ENCODE results near the gene JAZF1. TPM values are rescaled to one million over a fixed set of nuclear protein-coding genes. Genes with fewer than 3 reads are reported as not detected.
A peak's percentile ranks its signal among the peaks of the same experiment; 100 is the strongest.

The JAZF1 gene
- polyA plus RNA-seq, 3 donors from 2014 or later, result 17.7 to 40.2 (median 25.9) TPM

DNA sequence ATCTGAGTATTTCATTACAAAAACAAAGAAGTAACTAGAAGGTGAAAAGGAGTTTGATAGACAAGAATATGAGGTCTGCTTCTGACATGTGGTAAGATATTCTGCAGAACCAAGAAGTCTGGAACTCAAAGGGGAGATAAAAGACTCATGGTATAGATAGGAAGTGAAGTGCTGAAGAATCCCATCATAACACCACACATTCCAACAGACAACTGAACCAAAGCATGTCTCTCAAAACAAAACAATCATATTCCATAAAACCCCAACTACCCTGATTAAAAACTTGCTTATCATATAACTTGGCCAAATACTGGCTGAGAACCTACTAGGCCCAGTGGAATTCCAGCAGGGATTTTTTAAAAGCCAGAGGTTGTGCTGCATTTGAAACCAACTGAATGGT is 178.7 kb downstream of the JAZF1 start:
- no peaks in the 10 kb centered on the region for H3K9me3 Mint-ChIP-seq
- H3K4me3 Mint-ChIP-seq, result no peak overlapping the region
- H3K36me3 Mint-ChIP-seq, result no peaks in the 10 kb centered on the region
- H3K27ac Mint-ChIP-seq, result no peak overlapping the region
- peaks cover 88 to 100% of the 10 kb centered on the region in 2 donors for H3K4me1 Mint-ChIP-seq
- peaks cover 0 to 2% (median 0%) of the 10 kb centered on the region in 3 donors for H3K27me3 Mint-ChIP-seq (ENCODE audit: low read depth in 3 of 3)
- no peak for DNase-seq

DNA sequence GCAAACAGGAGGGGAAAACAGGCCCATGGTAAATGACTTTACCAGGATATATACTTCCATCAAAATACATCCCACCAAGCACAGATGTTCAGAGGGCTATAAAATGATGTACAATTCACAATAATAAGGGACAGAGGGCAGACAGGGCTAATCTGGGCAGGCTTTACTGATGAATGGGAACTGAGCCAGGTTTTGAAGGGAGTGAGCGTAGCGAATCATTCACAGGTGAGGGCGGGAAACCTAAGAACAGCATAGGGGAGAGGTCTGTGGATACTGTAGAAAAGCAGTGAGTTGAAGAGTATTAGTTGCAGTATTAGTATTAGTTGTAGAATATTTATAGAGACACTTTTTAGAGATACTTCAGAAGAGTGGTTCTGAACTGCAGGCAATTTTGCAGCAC is 180.8 kb downstream of the JAZF1 start:
- no peak for DNase-seq
- Mint-ChIP-seq H3K27me3 (ENCODE audit: low read depth in 3 of 3) (peaks cover 0 to 2% (median 0%) of the 10 kb centered on the region in 3 donors), H3K4me1 (peaks cover 92 to 100% of the 10 kb centered on the region in 2 donors), H3K9me3 (no peaks in the 10 kb centered on the region), H3K4me3 (no peak overlapping the region), H3K27ac (peak overlapping the region in 4 of 6 donors; percentile 36 to 54 (median 44)), H3K36me3 (no peaks in the 10 kb centered on the region)

DNA sequence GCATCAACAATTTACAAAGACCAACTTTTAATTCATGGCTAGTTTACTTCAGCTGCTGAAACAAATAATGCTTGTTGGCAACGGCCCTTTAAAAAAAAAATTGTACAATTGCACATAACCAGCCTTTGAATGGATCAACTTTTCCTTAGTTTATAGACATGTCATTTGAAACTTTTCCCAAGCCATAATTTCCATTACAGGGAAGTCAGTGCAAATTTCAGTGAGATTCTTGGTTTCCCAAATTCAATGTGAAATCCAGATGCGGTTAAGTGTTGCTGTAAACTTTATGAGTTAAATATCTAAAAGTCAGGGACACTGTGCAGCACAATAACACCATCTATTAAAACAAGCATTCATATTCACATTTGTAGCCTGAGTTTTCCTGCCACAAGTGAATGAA is 182.2 kb downstream of the JAZF1 start:
- Mint-ChIP-seq H3K27ac (peak overlapping the region in 3 of 6 donors; percentile 4 to 73 (median 38)), H3K9me3 (no peaks in the 10 kb centered on the region), H3K4me1 (peaks cover 91 to 100% of the 10 kb centered on the region in 2 donors)

DNA sequence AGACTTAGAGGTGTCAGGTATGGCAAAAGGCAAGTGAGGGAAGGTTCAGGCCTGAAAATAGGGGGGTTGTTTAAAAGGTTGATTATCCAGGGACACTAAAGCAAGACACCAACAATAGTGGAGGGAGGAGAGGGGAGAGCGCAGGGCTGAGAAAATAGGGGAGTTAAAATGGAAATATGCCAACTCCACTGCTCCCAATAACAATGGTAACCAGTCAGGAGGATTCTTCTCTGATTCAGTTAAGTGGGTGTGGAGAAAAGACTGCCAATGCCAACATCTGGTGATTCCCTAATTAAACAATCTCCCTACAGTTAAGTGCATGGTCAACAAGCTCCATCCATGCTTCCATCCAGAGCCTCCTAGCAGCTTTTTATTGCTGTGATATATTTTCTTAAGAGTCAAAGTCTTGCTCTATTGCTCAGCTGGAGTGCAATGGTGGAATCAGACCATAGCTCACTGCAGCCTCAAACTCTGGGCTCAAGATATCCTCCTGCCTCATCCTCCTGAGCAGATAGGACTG is 183.3 kb downstream of the JAZF1 start:
- no peaks in the 10 kb centered on the region for H3K36me3 Mint-ChIP-seq
- H3K27me3 Mint-ChIP-seq (ENCODE audit: low read depth in 3 of 3), result peaks cover 0 to 2% (median 0%) of the 10 kb centered on the region in 3 donors
- peak overlapping the region in 1 of 5 donors; percentile 11 for H3K4me3 Mint-ChIP-seq
- DNase-seq, result no peak
- peak overlapping the region in 5 of 6 donors; percentile 45 to 78 (median 53) for H3K27ac Mint-ChIP-seq
- no peaks in the 10 kb centered on the region for H3K9me3 Mint-ChIP-seq
- H3K4me1 Mint-ChIP-seq, result peaks cover 89 to 100% of the 10 kb centered on the region in 2 donors

More for the DNA sequence above, 182.2 kb downstream of the JAZF1 start:
- DNase-seq, result no peak
- H3K36me3 Mint-ChIP-seq, result no peaks in the 10 kb centered on the region
- H3K27me3 Mint-ChIP-seq (ENCODE audit: low read depth in 3 of 3), result peaks cover 0 to 2% (median 0%) of the 10 kb centered on the region in 3 donors
- no peak overlapping the region for H3K4me3 Mint-ChIP-seq

DNA sequence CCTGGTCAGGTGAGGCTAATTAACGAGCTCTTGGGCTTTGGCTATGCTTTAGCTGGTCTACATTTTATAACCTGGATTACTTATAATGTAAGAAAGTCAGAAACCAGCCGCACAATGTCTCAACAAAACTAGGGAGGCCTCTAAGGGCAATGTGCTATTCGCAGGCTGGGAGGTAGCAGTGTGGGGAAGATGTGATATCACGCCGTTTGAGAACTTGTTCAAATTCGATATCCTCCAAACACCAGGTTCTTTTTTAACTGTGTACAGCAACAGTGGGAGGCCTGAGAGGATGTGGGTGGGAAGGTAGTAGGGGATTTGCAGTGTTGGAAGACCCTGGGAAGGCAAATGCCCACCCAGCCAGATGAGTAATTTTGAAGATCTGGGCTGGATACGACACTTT is 184.5 kb downstream of the JAZF1 start:
- no peak for DNase-seq
- Mint-ChIP-seq H3K27ac (peak overlapping the region; percentile 53 to 89 (median 74)), H3K4me1 (peaks cover 85 to 100% of the 10 kb centered on the region in 2 donors), H3K4me3 (peak overlapping the region; percentile 14 to 65 (median 26)), H3K27me3 (ENCODE audit: low read depth in 3 of 3) (peaks cover 0 to 2% (median 0%) of the 10 kb centered on the region in 3 donors), H3K36me3 (peaks cover 0 to under 1% (median 0%) of the 10 kb centered on the region in 3 donors), H3K9me3 (no peaks in the 10 kb centered on the region)

DNA sequence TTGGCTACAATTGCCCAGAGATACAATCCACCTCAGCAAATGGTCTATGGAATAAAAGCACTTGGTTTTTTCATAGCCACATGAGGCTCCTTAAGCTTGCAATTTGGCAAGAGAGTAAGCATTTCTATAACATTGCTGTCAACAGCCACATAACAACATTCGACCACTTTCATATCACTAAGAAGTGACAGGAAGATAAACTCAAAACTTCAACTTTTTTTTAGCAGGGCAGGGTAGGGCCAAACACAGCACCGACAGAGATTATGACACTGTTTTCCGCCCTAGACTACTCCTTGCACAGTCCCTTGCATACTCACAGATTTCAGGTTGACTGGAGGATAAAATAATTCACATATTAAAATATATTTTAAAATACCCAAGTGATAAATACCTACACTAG is 185.4 kb downstream of the JAZF1 start:
- Mint-ChIP-seq H3K36me3 (peaks cover 0 to 4% (median 0%) of the 10 kb centered on the region in 3 donors), H3K9me3 (no peaks in the 10 kb centered on the region), H3K27ac (peak overlapping the region in 5 of 6 donors; percentile 1 to 89 (median 43)), H3K4me3 (peak overlapping the region in 4 of 5 donors; percentile 1 to 64 (median 48)), H3K4me1 (peaks cover 84 to 97% of the 10 kb centered on the region in 2 donors), H3K27me3 (ENCODE audit: low read depth in 3 of 3) (peaks cover 0 to 2% (median 0%) of the 10 kb centered on the region in 3 donors)
- DNase-seq, result peak in 1 of 3 donors; percentile 17

DNA sequence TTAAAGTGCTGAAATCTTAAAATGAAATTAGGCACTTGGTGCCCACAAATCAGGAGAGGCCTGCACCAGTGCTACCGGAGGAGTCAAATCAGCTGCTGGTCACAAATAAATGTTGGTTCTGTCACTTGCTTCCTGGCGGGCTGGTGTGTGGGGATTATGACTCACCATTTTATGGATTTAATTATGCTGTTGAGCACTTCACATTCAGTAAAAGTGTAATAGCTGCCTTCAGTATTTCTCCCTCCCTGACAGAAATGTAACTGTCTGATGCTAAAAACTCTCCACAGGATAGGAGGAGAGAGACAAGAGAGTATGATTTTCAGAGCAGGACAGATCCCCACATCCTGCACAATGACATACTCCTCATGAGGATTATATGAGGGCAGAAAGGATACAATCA is 186.0 kb downstream of the JAZF1 start:
- Mint-ChIP-seq H3K4me3 (peak overlapping the region in 4 of 5 donors; percentile 1 to 64 (median 48)), H3K27ac (peak overlapping the region; percentile 1 to 78 (median 27)), H3K36me3 (peaks cover 0 to 4% (median 0%) of the 10 kb centered on the region in 3 donors), H3K9me3 (no peaks in the 10 kb centered on the region), H3K27me3 (ENCODE audit: low read depth in 3 of 3) (peaks cover 0 to under 1% (median 0%) of the 10 kb centered on the region in 3 donors), H3K4me1 (peaks cover 78 to 92% of the 10 kb centered on the region in 2 donors)
- no peak for DNase-seq

DNA sequence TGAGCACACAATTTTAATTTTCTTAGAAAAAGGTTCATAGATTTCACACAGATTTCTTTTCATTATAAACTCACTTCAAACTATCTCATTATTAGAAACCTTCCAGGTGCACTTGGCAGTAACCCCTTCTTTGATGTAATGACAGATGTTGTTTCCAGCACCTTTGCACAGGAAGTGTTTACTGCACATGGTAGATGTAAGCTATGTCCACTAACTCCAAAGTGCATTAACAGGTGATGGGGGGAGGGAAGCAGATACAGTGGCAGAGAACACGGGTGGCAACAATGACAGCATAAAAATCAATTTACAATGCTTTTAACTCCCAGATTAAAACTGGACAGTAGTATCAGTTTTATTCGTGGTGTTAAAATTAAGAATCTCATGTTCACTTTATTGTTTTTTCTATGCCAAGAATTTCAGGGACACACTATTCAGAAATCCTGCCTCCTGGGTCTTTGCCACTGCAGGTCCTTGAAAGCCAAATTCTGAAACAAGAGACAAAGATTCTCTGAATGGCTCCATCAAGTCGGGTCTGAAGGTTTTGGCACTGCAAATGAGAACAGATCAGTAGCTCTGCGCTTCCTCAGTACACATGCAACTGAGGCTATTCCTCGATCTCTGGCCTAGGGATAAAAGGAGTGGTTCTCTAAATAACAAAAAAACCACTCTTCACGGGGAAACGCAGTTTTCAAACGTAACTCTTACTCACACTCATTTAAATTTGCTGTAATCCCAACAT is 187.7 kb downstream of the JAZF1 start:
- H3K4me1 Mint-ChIP-seq, result peaks cover 64 to 82% of the 10 kb centered on the region in 2 donors
- DNase-seq, result no peak
- H3K36me3 Mint-ChIP-seq, result peaks cover 6 to 15% (median 6%) of the 10 kb centered on the region in 3 donors
- H3K27ac Mint-ChIP-seq, result peak overlapping the region in 3 of 6 donors; percentile 15 to 79 (median 48)
- H3K27me3 Mint-ChIP-seq (ENCODE audit: low read depth in 3 of 3), result peaks cover 0 to 2% (median 0%) of the 10 kb centered on the region in 3 donors
- no peak overlapping the region for H3K4me3 Mint-ChIP-seq
- H3K9me3 Mint-ChIP-seq, result no peaks in the 10 kb centered on the region

DNA sequence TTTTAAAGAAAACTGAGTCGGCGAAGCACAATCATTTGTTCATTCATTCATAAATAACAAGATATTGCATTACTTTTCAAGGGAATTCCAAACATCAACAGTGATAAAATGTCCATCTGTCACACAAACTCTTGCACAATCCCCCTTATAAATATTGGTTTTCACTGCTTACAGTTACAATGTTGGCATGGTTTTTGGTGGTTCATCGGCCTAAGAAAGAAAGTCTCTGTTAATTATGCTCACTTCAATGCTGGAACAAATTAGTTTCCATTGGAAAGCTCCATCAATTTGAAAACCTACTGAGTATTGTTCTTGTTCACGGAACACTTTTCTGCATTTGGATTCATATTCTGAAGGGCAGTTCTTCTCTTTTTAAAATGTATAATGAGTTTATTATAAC is 188.5 kb downstream of the JAZF1 start:
- H3K27me3 Mint-ChIP-seq (ENCODE audit: low read depth in 3 of 3), result peaks cover 0 to 2% (median 0%) of the 10 kb centered on the region in 3 donors
- H3K9me3 Mint-ChIP-seq, result no peaks in the 10 kb centered on the region
- DNase-seq, result no peak
- H3K4me3 Mint-ChIP-seq, result no peak overlapping the region
- peaks cover 7 to 17% (median 7%) of the 10 kb centered on the region in 3 donors for H3K36me3 Mint-ChIP-seq
- peaks cover 56 to 76% of the 10 kb centered on the region in 2 donors for H3K4me1 Mint-ChIP-seq
- H3K27ac Mint-ChIP-seq, result peak overlapping the region in 2 of 6 donors; percentile 33 to 62

DNA sequence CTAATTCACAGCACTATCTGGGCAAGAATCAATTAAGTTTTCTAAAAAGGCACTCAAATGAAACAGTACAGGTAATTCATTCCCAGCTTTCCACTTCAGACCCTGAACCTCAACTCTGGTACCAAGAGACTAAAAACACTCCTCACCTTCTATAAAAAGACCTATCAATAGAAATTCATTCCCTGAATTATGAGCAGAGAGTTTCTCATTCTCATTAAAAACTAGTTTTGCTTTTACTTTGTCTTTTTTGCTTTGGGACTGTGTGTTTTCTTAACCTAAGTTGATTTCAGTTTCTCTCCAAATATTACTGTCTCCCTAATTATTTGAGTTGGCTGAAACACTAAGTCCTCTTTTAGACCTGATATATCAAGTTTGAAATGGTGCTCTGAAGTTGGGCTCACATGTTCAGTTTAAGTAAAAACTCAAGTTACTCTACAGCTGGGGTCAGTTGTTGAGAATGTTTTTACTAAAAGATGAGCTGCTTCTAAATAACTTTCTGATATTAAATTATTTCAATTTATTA is 189.5 kb downstream of the JAZF1 start:
- H3K27me3 Mint-ChIP-seq (ENCODE audit: low read depth in 3 of 3), result peaks cover 0 to 2% (median 0%) of the 10 kb centered on the region in 3 donors
- no peaks in the 10 kb centered on the region for H3K9me3 Mint-ChIP-seq
- peaks cover 46 to 65% of the 10 kb centered on the region in 2 donors for H3K4me1 Mint-ChIP-seq
- no peak for DNase-seq
- H3K4me3 Mint-ChIP-seq, result peak overlapping the region in 1 of 5 donors; percentile 7
- peaks cover 7 to 17% (median 7%) of the 10 kb centered on the region in 3 donors for H3K36me3 Mint-ChIP-seq
- peak overlapping the region in 3 of 6 donors; percentile 30 to 83 (median 57) for H3K27ac Mint-ChIP-seq

DNA sequence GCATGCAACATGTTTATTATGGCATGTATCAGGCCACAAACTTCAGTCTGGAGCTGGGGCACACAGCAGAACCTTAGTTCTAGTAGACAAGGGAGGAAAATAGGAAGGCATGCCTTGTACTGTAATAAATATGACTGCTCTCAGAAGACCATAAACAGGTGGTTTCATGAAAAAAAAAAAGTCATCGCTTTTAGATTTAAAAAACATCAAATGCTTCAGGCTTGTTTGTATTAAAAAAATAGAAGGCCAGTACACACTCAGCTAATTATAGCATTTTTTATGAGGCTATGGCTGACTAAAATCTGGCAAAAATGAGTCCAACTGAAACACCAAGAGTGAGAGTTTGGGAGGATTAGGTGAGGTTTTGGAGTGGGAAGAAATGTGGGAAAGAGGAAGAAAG is 204.1 kb downstream of the JAZF1 start:
- Mint-ChIP-seq H3K27me3 (ENCODE audit: low read depth in 3 of 3) (peaks cover 0 to 7% (median 0%) of the 10 kb centered on the region in 3 donors), H3K27ac (peak overlapping the region in 2 of 6 donors; percentile 20 to 63), H3K9me3 (peaks cover 0 to 2% (median 0%) of the 10 kb centered on the region in 6 donors), H3K4me1 (peaks cover 49 to 79% of the 10 kb centered on the region in 2 donors), H3K4me3 (no peak overlapping the region), H3K36me3 (no peaks in the 10 kb centered on the region)
- no peak for DNase-seq

DNA sequence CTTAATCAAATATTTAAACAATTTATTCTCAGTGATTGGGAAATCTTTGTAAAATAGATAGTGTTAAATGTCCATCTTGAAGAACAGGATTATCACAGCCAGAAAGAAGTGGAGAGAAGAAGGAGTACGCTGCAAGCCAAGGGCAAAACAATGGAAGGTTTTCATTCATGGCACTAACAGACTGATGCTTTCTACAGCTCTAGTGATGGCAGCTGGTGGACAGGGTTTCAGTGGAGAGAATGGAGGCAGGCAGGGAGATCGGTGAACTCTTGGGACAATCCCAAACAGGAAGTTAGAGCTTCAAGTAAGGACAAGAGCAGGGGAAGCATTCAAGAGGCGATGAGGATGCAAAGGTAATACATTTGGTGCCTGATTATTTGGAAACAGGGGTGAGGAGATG is 207.0 kb downstream of the JAZF1 start:
- Mint-ChIP-seq H3K27me3 (ENCODE audit: low read depth in 3 of 3) (peaks cover 0 to 7% (median 0%) of the 10 kb centered on the region in 3 donors), H3K27ac (peak overlapping the region in 3 of 6 donors; percentile 3 to 15 (median 14)), H3K9me3 (no peaks in the 10 kb centered on the region), H3K4me3 (no peak overlapping the region), H3K36me3 (no peaks in the 10 kb centered on the region), H3K4me1 (peaks cover 58 to 78% of the 10 kb centered on the region in 2 donors)
- no peak for DNase-seq

DNA sequence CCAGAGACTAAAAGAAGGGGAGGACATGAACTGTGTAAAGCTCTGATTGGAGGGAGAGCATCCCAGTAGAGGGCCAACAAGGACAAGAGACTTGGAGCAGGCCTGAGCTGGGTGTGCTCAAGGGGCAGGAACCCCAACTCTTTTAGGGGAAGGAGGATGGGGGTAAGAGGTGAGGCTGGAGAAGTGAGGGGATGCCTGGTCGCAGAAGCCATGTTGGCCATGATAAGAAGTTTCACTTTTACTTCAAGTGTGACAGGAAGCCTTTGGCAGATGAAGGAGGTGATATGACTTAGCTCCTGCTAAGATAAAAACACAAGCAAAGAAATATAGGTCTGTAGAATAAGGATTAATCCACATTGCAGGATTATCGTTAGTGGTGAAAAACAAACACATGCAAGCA is 208.3 kb downstream of the JAZF1 start:
- Mint-ChIP-seq H3K36me3 (no peaks in the 10 kb centered on the region), H3K4me3 (peak overlapping the region; percentile 77 to 86 (median 85)), H3K4me1 (peaks cover 68 to 78% of the 10 kb centered on the region in 2 donors), H3K27me3 (ENCODE audit: low read depth in 3 of 3) (peaks cover 0 to 7% (median 0%) of the 10 kb centered on the region in 3 donors), H3K27ac (peak overlapping the region; percentile 77 to 93 (median 81)), H3K9me3 (no peaks in the 10 kb centered on the region)
- DNase-seq, result peak; percentile 16 to 37 (median 36)

All from immature natural killer cell (primary cell).